GM19193 (cell line): ENCODE measurements around the gene TP53TG5.

Experiments
- POLR2A ChIP-seq: IDR thresholded peaks from 4 replicates; pipeline ENCODE4 v1.6.1; 2011; ENCODE audit not compliant: insufficient read depth, insufficient read length; ENCODE audit errors: extremely low read depth

The TP53TG5 gene

DNA sequence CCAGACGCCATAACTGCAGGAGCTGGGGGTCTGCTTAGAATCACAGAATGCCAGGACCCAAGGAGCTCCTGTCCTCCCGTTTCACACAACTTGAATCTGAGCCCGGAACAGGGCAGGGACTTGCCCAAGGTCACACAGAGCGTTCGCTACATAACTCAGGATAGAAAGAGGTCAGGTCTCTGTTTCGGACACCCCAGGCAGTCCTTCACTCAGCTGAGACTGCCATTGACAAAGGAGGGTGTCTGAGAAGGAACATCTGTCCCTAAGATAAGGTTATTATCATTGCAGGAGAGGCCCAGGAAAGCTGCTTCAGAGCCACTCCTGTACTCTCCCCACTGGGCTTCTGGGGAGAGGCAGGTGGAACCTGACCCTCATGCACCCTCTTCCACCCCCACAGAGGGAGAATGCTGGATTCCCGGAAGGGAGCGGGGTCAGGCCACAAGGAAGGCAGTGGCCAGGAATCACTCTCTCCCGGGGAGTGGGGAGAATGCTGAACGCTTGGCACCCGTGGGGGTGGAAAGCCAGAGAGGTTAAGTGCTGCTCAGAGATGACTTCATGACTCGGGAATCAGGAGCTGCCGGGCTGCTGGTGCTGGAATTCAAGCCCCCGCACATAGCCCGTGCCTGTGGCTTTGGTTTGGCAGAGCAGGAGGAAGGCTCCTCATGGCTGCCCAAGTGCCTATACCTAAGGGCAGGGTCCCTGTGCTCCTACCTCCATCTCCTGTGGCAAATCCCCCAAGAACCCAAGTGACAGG, 40.6 kb downstream of the TP53TG5 start:
- no peak for TF ChIP-seq POLR2A

GRCh38 chr20:45336530-45337366, 41.4 kb downstream of the TP53TG5 start:
- TF ChIP-seq POLR2A: no peak

GRCh38 chr20:45330476-45330875, 47.6 kb downstream of the TP53TG5 start:
- TF ChIP-seq POLR2A: no peak

DNA sequence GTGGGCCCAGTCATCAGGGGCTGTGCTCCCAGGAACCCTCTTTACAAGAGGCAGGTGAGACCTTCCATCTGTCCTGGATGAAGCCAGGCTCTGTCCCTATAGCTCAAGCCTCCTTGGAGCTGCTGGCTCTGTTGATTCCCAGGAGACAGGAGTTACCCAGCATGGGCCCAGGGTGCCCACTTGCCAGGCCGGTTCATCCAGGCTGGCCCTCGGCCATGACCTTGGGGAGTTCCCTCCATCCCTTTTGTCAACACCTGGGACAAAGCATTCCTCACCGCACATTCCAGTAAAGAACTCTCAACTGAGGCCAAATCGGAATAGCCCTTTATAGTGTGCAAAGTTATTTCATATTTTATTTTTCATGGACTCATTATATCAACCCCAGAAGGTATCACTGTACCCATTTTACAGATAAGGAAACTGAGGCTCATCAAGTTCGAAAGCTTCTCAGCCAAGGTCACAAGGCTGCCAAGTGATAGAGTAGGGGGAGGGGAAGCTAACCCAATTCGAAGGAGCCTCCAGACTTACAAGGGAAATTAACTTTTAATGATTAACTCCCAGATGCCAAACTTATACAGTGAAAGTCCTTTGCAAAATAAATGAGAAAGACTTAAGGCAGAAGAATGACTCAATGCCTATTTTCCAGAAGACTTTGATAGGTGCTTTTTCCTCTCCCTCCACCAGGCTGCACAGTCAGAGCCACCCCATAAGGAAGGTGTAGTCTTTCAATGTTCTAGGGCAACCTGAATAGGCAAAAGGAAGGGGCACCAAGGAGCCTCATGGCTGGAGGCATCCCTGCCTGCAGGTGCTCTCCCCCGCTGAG, 48.4 kb downstream of the TP53TG5 start:
- TF ChIP-seq POLR2A: no peak

DNA sequence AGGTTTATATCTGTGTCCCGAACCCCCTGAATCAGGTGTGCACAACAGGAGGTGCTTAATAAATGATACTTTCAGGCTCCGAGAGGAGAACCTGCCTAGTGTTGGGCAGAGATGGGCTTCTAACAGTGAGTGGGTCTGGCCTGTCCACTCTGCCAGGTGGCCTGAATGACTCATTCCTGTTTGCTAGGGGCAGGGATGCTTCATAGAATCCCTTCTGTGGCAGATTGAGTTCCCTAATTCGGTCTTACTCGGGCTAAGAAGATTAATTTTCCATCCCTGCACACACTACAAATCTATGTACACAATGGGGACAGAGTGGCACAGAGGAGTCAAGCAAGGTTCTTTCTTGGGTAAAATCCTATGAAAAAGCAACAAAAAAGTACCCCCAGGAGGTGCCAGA, 49.7 kb downstream of the TP53TG5 start:
- no peak for TF ChIP-seq POLR2A

GRCh38 chr20:45325371-45325770, 52.8 kb downstream of the TP53TG5 start:
- no peak for TF ChIP-seq POLR2A

DNA sequence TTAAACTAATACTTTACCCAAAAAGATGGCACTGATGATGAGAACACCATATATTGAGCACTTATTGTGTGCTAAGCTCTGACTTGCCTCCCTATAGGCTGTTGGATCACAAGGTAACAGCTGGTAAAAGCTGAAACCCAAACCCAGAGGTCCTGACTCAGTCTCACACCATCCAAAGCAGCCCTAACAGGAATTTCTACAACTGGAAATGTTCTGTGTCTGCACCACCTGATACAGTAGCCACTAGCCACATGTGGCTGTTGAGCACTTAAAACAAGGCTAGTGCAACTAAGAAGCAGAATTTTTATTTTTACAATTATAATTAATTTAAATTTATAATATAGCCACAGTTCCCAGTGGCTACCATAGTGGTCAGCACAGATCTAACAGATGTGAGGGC, 54.4 kb downstream of the TP53TG5 start:
- TF ChIP-seq POLR2A: no peak

DNA sequence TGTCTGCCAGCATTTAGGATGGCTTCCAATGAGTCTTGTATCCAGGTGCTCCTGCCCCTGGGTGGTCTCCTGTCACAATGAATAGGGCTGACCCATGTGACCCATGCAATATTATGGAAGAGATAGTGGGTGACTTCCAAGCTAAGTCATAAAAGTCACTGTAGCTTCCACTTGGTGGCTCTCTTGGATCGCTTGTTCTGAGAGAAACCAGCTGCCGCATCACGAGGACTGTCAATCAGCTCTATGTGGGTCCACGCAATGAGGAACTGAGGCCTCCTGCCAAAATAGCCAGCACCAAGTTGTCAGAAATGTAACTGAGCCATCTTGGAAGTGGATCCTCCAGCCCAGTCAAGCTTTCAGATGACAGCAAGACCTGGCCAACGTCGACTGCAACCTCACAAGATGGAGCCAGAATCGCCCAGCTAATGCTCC, 55.2 kb downstream of the TP53TG5 start:
- no peak for TF ChIP-seq POLR2A
